Omental fat pad (tissue), 4 donors: ENCODE results near the gene NKX2-4. TPM values are rescaled to one million over a fixed set of nuclear protein-coding genes. Genes with fewer than 3 reads are reported as not detected.

Experiments
- ATAC-seq: fragments of 150-250 bp; one replicate; pipeline ENCODE4 v1.9.1; 2016; ENCODE audit warnings: mild to moderate bottlenecking, moderate library complexity; ENCODE audit not compliant: low FRiP score
- DNase-seq: peaks from one replicate; pipeline ENCODE4 v3.0.0-alpha.2; 2019; ENCODE audit warnings: low spot score
- total RNA-seq, 4 donors: library from RNA; depleted of rRNA; stranded (reverse); fragments of >200 nt; gene quantifications; one replicate each; pipeline ENCODE4 v1.1.0, GENCODE V29; 2016
- TF ChIP-seq, protein P1 (sequence below), 3 donors: fragments of 450-650 bp; IDR thresholded peaks; one replicate each; pipeline ENCODE4 v1.5.1; 2016 to 2017; ENCODE audit warnings: antibody characterized with exemption in 3 of 3, mild to moderate bottlenecking in 3 of 3, moderate library complexity in 2 of 3

The NKX2-4 gene
- total RNA-seq, 4 donors from 2014 or later = not detected

DNA sequence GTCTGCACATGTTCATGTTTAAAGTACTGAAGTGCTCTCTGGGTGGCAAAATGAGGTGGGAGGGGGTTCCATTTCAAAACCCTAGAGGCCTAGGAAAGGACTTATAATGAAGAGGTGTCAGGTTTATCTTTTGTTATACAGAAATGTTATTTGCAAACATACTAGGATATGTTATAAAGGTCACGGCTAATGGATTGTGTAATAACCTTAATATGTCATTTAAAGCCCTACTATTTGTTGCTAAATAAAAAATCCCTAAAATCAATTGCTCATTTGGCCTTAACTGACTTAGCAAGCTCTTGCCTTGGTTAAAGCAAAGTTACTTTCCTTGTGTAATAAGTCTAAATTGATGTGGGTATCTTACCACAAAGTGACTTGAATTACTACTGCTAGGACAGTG is 8.8 kb downstream of the NKX2-4 start:
- ATAC-seq (no peak), DNase-seq (no peak)
- TF ChIP-seq, protein P1, sequence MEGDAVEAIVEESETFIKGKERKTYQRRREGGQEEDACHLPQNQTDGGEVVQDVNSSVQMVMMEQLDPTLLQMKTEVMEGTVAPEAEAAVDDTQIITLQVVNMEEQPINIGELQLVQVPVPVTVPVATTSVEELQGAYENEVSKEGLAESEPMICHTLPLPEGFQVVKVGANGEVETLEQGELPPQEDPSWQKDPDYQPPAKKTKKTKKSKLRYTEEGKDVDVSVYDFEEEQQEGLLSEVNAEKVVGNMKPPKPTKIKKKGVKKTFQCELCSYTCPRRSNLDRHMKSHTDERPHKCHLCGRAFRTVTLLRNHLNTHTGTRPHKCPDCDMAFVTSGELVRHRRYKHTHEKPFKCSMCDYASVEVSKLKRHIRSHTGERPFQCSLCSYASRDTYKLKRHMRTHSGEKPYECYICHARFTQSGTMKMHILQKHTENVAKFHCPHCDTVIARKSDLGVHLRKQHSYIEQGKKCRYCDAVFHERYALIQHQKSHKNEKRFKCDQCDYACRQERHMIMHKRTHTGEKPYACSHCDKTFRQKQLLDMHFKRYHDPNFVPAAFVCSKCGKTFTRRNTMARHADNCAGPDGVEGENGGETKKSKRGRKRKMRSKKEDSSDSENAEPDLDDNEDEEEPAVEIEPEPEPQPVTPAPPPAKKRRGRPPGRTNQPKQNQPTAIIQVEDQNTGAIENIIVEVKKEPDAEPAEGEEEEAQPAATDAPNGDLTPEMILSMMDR (IDR thresholded peaks at IDR 0.05) = no peak

DNA sequence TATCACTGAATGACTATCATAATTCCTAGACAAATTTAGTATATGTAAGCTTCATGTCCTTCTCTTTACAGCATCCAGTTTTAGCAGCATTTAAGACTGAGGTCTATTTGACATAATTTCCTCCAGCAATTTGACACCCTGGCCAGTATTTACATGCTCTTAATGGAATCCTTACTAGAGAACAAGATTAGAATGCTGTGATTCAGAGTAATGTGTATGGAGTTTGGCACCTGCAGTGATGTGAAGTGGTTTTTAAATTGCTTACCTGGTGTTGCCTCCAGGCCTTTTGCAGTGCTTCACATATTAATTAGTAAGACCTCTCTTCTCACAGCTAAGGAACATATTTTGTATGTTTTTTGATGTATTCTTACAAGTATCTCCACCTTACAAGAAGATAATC is 9.8 kb downstream of the NKX2-4 start:
- DNase-seq (no peak), ATAC-seq (no peak)
- TF ChIP-seq, protein P1 (IDR thresholded peaks at IDR 0.05) = no peak

DNA sequence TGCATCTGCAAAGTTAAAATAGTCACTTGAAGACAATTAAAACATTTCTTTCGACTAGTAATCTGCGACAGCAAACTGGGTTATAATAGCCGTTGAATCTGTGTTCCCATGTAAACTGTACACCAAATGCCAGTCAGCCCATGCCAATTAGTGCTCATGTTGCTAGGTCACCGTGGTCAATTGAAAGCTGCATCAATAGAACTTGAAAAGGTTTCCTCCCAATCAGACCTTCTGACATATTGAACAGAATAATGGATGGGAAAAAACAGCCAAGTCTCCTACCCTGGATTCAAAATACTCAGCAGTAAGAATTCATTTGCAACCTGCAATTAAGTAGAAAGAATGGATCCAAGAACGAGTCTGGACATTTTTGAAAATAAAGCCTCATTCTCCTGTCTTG is 11.2 kb downstream of the NKX2-4 start:
- ATAC-seq (no peak), DNase-seq (no peak)
- TF ChIP-seq, protein P1 (IDR thresholded peaks at IDR 0.05) = no peak

DNA sequence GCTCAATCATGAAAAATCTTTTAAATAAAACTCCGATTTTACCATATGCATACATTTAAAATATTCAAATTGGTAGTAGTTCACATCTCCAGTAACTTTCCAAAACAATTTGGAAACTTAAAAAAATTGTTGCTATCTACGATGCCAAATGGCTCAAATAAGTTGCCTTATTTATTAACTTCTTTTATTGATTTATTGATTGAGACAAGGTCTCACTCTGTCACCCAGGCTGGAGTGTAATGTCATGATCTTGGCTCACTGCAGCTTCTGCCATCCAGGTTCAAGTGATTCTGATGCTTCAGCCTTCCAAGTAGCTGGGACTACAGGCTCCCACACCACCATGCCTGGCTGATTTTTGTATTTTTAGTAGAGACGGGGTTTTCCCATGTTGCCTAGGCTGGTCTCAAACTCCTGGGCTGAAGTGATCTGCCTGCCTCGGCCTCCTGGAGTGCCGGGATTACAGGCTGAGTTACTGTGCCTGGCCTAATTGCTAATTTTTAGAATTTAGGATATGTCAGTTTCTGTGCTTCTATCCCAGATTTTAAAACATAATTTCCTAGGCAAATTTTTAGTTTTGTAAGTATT is 12.9 kb downstream of the NKX2-4 start:
- DNase-seq (no peak), ATAC-seq (no peak)
- TF ChIP-seq, protein P1 (IDR thresholded peaks at IDR 0.05) = no peak

DNA sequence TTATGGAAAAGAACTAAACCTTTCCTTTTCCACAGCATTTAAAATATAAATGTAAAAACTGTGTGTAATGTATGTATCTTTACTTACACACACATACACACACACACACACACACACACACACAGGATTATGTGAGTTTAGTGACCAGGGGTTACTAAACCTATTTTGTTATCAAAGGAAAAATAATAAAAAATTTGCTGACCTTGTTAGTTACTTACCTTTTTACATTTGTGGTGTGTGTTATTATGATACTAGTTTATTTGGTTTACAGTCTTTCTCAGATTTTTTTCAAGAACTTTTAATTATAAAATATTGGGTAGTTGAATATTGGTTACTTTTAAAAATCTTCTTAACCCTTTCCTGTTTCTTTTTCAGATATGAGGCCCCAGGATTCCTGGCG is 15.7 kb downstream of the NKX2-4 start:
- TF ChIP-seq, protein P1 (IDR thresholded peaks at IDR 0.05) = no peak
- DNase-seq (no peak), ATAC-seq (no peak)

DNA sequence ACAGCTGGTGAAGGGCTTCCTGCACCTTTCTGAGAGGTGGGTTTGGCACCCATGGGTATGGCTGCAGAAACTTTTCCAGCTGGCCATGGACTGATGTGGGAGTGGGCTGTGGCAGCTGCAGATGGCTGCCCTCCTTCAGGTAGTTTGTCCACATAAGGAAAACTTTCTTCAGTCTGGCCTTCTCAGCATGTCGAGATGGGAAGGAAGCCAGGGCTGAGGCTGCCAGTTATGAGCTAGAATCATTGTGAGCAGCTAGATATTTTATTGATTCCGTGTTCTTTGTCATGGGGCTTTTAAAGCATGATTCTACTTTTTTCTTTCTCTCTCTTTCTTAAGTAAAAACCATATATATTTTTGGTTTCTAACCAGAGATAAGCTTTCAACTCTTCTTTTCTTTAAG is 16.6 kb downstream of the NKX2-4 start:
- ATAC-seq (no peak), DNase-seq (no peak)
- TF ChIP-seq, protein P1 (IDR thresholded peaks at IDR 0.05) = no peak

DNA sequence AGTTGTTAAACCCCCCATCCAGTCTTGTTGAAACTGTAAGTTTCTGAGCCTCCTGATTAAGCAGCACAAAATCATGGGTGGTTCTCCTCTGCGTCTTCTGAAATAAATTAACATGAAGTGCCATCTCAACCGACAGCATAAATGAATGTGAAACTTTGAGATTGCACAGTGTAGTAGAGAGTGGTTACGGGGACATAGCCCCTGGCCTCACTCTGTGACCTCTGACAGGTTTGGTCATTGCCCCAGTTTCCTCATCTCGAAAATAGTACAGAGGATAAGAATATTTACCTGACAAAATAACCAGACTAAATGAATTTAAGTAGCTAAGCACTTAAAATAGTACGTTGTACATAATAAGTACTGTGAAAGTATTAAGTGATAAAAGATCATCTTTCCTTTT is 19.1 kb downstream of the NKX2-4 start:
- ATAC-seq (no peak), DNase-seq (no peak)
- TF ChIP-seq, protein P1 (IDR thresholded peaks at IDR 0.05) = no peak
